Panc1 (cell line): ENCODE results near the gene ZNF566.

Experiments
- CTCF ChIP-seq: fragments of 450-650 bp; IDR thresholded peaks from 2 replicates; pipeline ENCODE4 v1.5.1; 2017; ENCODE audit warnings: mild to moderate bottlenecking
- REST ChIP-seq, 2 experiments: IDR thresholded peaks; 2 replicates each; pipeline ENCODE4 v1.6.1; 2011 to 2012; ENCODE audit warnings: low read depth in 2 of 2, control low read depth in 1 of 2, low read length in 1 of 2, mild to moderate bottlenecking in 1 of 2, moderate library complexity in 1 of 2; ENCODE audit not compliant: insufficient read depth in 1 of 2

- TF ChIP-seq REST (IDR thresholded peaks at IDR 0.05; ENCODE audit: insufficient read depth in 1 of 2, low read depth in 2 of 2, low read length in 1 of 2) (no peak), CTCF (no peak)
These were observed 5.7 kb downstream of the ZNF566 start for GRCh38 chr19:36483653-36484052.
